Upper lobe of left lung (tissue), 4 donors: Measurements from ENCODE around the gene PLXNB3.

Experiments
- CTCF ChIP-seq, 6 experiments: fragments of 450-650 bp in 4 of 6; fragments of 200-600 bp in 2 of 6; sonication (generic) in 2 of 6; IDR thresholded peaks; one replicate each; pipeline ENCODE4 v1.5.1; 2016 to 2019; ENCODE audit warnings: antibody characterized with exemption in 6 of 6
- POLR2A ChIP-seq, 4 donors: fragments of 450-650 bp; IDR thresholded peaks; one replicate each; pipeline ENCODE4 v1.5.1; 2016 to 2017; ENCODE audit warnings: antibody characterized with exemption in 4 of 4, mild to moderate bottlenecking in 2 of 4
- POLR2AphosphoS5 ChIP-seq, 2 donors: sonication (generic); formaldehyde crosslinking; IDR thresholded peaks; one replicate each; pipeline ENCODE4 v1.5.1; 2017; ENCODE audit warnings: antibody characterized with exemption in 2 of 2

GRCh38 chrX:153779891-153780677 lies 16.0 kb downstream of the PLXNB3 start:
- TF ChIP-seq CTCF (IDR thresholded peaks at IDR 0.05) = no peak
- no peak for TF ChIP-seq POLR2A (IDR thresholded peaks at IDR 0.05)
- TF ChIP-seq POLR2AphosphoS5 (IDR thresholded peaks at IDR 0.05) = no peak
